ENCODE results near the gene MEF2B. TPM values are rescaled to one million over a fixed set of nuclear protein-coding genes. Genes with fewer than 3 reads are reported as not detected.
"Not testable (repeated sequence)": the region's sequence is repeated elsewhere in the genome, so short reads cannot be mapped to it uniquely, and the experiment has no call there.

Gene MEF2B
- total RNA-seq, 1 experiment from 2014 or later = 2.3 TPM

- no peak for DNase-seq
- BruUV-seq (replicated peaks) = no TSS peak
- Mint-ChIP-seq H3K27ac (ENCODE audit: unreplicated experiment) (no peak overlapping the region), H3K9me3 (ENCODE audit: low read depth, unreplicated experiment) (no peaks in the 10 kb centered on the region), H3K27me3 (ENCODE audit: unreplicated experiment) (no peaks in the 10 kb centered on the region), H3K36me3 (ENCODE audit: insufficient read depth, unreplicated experiment) (peaks cover 3% of the 10 kb centered on the region), H3K4me1 (ENCODE audit: low read depth, unreplicated experiment) (no peaks in the 10 kb centered on the region), H3K4me3 (ENCODE audit: low read depth, unreplicated experiment) (no peak overlapping the region)
- CTCF ChIA-PET = no interaction called here
- TF ChIP-seq CTCF (IDR thresholded peaks at IDR 0.05; ENCODE audit: unreplicated experiment) = no peak
- intact Hi-C loops (cut with micrococcal nuclease; ENCODE audit: unreplicated experiment) = no loop called here
Observed at GRCh38 chr19:19179548-19180441, 9.7 kb upstream of the MEF2B start.

- Mint-ChIP-seq H3K9me3 (ENCODE audit: low read depth, unreplicated experiment) (no peaks in the 10 kb centered on the region), H3K27ac (ENCODE audit: unreplicated experiment) (no peak overlapping the region), H3K4me1 (ENCODE audit: low read depth, unreplicated experiment) (no peaks in the 10 kb centered on the region), H3K36me3 (ENCODE audit: insufficient read depth, unreplicated experiment) (peaks cover 4% of the 10 kb centered on the region), H3K4me3 (ENCODE audit: low read depth, unreplicated experiment) (no peak overlapping the region), H3K27me3 (ENCODE audit: unreplicated experiment) (no peaks in the 10 kb centered on the region)
- no peak for TF ChIP-seq CTCF (IDR thresholded peaks at IDR 0.05; ENCODE audit: unreplicated experiment)
- intact Hi-C loops (cut with micrococcal nuclease; ENCODE audit: unreplicated experiment) = no loop called here
- no peak for DNase-seq
- CTCF ChIA-PET = no interaction called here
- no TSS peak for BruUV-seq (replicated peaks)
Observed at GRCh38 chr19:19176950-19177349, 6.9 kb upstream of the MEF2B start.

- not testable (repeated sequence) for H3K4me3 Mint-ChIP-seq (ENCODE audit: low read depth, unreplicated experiment)
Observed at GRCh38 chr19:19173243-19173642, 3.2 kb upstream of the MEF2B start.

GRCh38 chr19:19171821-19172532 lies 1.9 kb upstream of the MEF2B start:
- H3K4me3 Mint-ChIP-seq (ENCODE audit: low read depth, unreplicated experiment) = no peak overlapping the region
- intact Hi-C loops (cut with micrococcal nuclease; ENCODE audit: unreplicated experiment) = no loop called here

More at GRCh38 chr19:19173243-19173642, 3.2 kb upstream of the MEF2B start:
- BruUV-seq (replicated peaks); DNase-seq; H3K4me1 Mint-ChIP-seq (ENCODE audit: low read depth, unreplicated experiment); H3K27ac Mint-ChIP-seq (ENCODE audit: unreplicated experiment); intact Hi-C loops (cut with micrococcal nuclease; ENCODE audit: unreplicated experiment); CTCF ChIA-PET; H3K27me3 Mint-ChIP-seq (ENCODE audit: unreplicated experiment); H3K9me3 Mint-ChIP-seq (ENCODE audit: low read depth, unreplicated experiment): not testable (repeated sequence)
- peaks cover 23% of the 10 kb centered on the region for H3K36me3 Mint-ChIP-seq (ENCODE audit: insufficient read depth, unreplicated experiment)

More at GRCh38 chr19:19171821-19172532, 1.9 kb upstream of the MEF2B start:
- Mint-ChIP-seq H3K4me1 (ENCODE audit: low read depth, unreplicated experiment) (no peaks in the 10 kb centered on the region), H3K27me3 (ENCODE audit: unreplicated experiment) (no peaks in the 10 kb centered on the region), H3K36me3 (ENCODE audit: insufficient read depth, unreplicated experiment) (peaks cover 23% of the 10 kb centered on the region), H3K9me3 (ENCODE audit: low read depth, unreplicated experiment) (no peaks in the 10 kb centered on the region), H3K27ac (ENCODE audit: unreplicated experiment) (peak overlapping the region; percentile 27)
- TF ChIP-seq CTCF (IDR thresholded peaks at IDR 0.05; ENCODE audit: unreplicated experiment) = no peak
- CTCF ChIA-PET = no interaction called here
- DNase-seq = no peak
- TSS peak; percentile 15 for BruUV-seq (replicated peaks)

Data from Calu3 (cell line).